Esophagus (tissue), 2 donors: ENCODE data around the gene RNF40. TPM values are rescaled to one million over a fixed set of nuclear protein-coding genes. Genes with fewer than 3 reads are reported as not detected.

Experiments used
- polyA plus RNA-seq, 2 donors: library from polyadenylated mRNA; stranded (reverse); fragments of 200-250 nt; gene quantifications; one replicate each; pipeline ENCODE4 v1.2.3, GENCODE V29; 2013
- donor health status: healthy with polysubstance abuse.
- donor health status: Bipolar disorder and iron deficiency.

The RNF40 gene
- polyA plus RNA-seq, 2 donors = 39.9 to 64.1 TPM

Other genes with a start within 250 kb of the RNF40 start
- 10 to 100 TPM; 15.2 to 29.4 TPM for gene ZNF768, start 235.8 kb upstream of the RNF40 start, polyA plus RNA-seq
- 1 to 10 TPM; 4.4 to 4.5 TPM for gene ZNF747, start 227.5 kb upstream of the RNF40 start, polyA plus RNA-seq
- gene ZNF764, start 203.9 kb upstream of the RNF40 start, polyA plus RNA-seq = 1 to 10 TPM; 2.7 to 3.1 TPM
- 10 to 100 TPM in 1 of 2 donors, 1 to 10 TPM in 1; 8.4 to 16.3 TPM for gene ZNF688, start 190.6 kb upstream of the RNF40 start, polyA plus RNA-seq
- 1 to 10 TPM; 3.2 to 5.9 TPM for gene ZNF785, start 176.6 kb upstream of the RNF40 start, polyA plus RNA-seq
- 1 to 10 TPM; 1.3 to 2.0 TPM for gene ZNF689, start 151.9 kb upstream of the RNF40 start, polyA plus RNA-seq
- gene PRR14, start 111.4 kb upstream of the RNF40 start, polyA plus RNA-seq = 10 to 100 TPM; 26.8 to 51.8 TPM
- gene FBRS, start 103.9 kb upstream of the RNF40 start, polyA plus RNA-seq = 10 to 100 TPM; 43.5 to 84.8 TPM
- gene SRCAP, start 63.2 kb upstream of the RNF40 start, polyA plus RNA-seq = 10 to 100 TPM in 1 of 2 donors, 1 to 10 TPM in 1; 4.9 to 20.9 TPM
- 10 to 100 TPM; 23.2 to 34.8 TPM for gene PHKG2, start 13.9 kb upstream of the RNF40 start, polyA plus RNA-seq
- gene CFAP119, start 260 bp upstream of the RNF40 start, polyA plus RNA-seq = 1 to 10 TPM; 3.5 to 6.2 TPM
- gene ZNF629, start 24.9 kb downstream of the RNF40 start, polyA plus RNA-seq = 1 to 10 TPM; 3.4 to 4.9 TPM
- gene BCL7C, start 131.8 kb downstream of the RNF40 start, polyA plus RNA-seq = 10 to 100 TPM; 21.8 to 33.9 TPM
- 1 to 10 TPM; 2.2 to 3.3 TPM for gene CTF1, start 134.3 kb downstream of the RNF40 start, polyA plus RNA-seq
- gene FBXL19, start 161.2 kb downstream of the RNF40 start, polyA plus RNA-seq = 10 to 100 TPM; 10.7 to 35.6 TPM
- gene ORAI3, start 186.7 kb downstream of the RNF40 start, polyA plus RNA-seq = 10 to 100 TPM in 1 of 2 donors, 1 to 10 TPM in 1; 8.5 to 11.6 TPM
- gene SETD1A, start 195.4 kb downstream of the RNF40 start, polyA plus RNA-seq = 1 to 10 TPM; 6.8 to 9.6 TPM
- gene HSD3B7, start 222.9 kb downstream of the RNF40 start, polyA plus RNA-seq = 10 to 100 TPM in 1 of 2 donors, 1 to 10 TPM in 1; 6.6 to 12.1 TPM
- 1 to 10 TPM in 1 of 2 donors, under 1 TPM in 1; 0.29 to 1.6 TPM for gene STX1B, start 248.3 kb downstream of the RNF40 start, polyA plus RNA-seq